Endothelial cell of umbilical vein (primary cell): Measurements from ENCODE around the gene ST3GAL4.

Experiments
- CTCF ChIP-seq, 2 donors: IDR thresholded peaks; 1 replicate in 1 of 2; 2 replicates in 1 of 2; pipeline ENCODE4 v1.5.1; 2011; ENCODE audit warnings: low read length in 2 of 2, mild to moderate bottlenecking in 2 of 2, moderate library complexity in 2 of 2, control low read depth in 1 of 2, inconsistent platforms in 1 of 2, low read depth in 1 of 2; ENCODE audit not compliant: insufficient read depth in 1 of 2; ENCODE audit errors: extremely low read depth in 1 of 2
- POLR2A ChIP-seq: IDR thresholded peaks from 2 replicates; pipeline ENCODE4 v1.6.1; 2012; ENCODE audit warnings: low read depth, mild to moderate bottlenecking, control low read depth, low read length
- POLR2AphosphoS5 ChIP-seq: IDR thresholded peaks from 2 replicates; pipeline ENCODE4 v1.6.1; 2012; ENCODE audit warnings: low read depth, mild to moderate bottlenecking, control low read depth, low read length, moderate library complexity; ENCODE audit not compliant: insufficient read depth

GRCh38 chr11:126417091-126417862 lies 61.8 kb downstream of the ST3GAL4 start:
- TF ChIP-seq CTCF (IDR thresholded peaks at IDR 0.05; ENCODE audit: extremely low read depth in 1 of 2, insufficient read depth in 1 of 2, low read depth in 1 of 2, low read length in 2 of 2) (no peak), POLR2AphosphoS5 (no peak), POLR2A (no peak)
